Adrenal gland (tissue), 5 donors: ENCODE results near the gene KLHL7.

Source experiments
- CTCF ChIP-seq, 6 experiments: fragments of 450-650 bp in 4 of 6; fragments of 200-600 bp in 2 of 6; sonication (generic) in 1 of 6; IDR thresholded peaks; 1 replicate in 5 of 6; 2 replicates in 1 of 6; pipeline versions ENCODE4 v1.5.1 to v1.8.0; 2016 to 2021; ENCODE audit warnings: antibody characterized with exemption in 6 of 6, mild to moderate bottlenecking in 2 of 6, moderate library complexity in 1 of 6
- POLR2A ChIP-seq, 2 donors: fragments of 450-650 bp; IDR thresholded peaks; one replicate each; pipeline ENCODE4 v1.6.1; 2017; ENCODE audit warnings: antibody characterized with exemption in 2 of 2, mild to moderate bottlenecking in 2 of 2, moderate library complexity in 1 of 2
- donor health status: DM: no; HTN: no; CAD: no.

DNA sequence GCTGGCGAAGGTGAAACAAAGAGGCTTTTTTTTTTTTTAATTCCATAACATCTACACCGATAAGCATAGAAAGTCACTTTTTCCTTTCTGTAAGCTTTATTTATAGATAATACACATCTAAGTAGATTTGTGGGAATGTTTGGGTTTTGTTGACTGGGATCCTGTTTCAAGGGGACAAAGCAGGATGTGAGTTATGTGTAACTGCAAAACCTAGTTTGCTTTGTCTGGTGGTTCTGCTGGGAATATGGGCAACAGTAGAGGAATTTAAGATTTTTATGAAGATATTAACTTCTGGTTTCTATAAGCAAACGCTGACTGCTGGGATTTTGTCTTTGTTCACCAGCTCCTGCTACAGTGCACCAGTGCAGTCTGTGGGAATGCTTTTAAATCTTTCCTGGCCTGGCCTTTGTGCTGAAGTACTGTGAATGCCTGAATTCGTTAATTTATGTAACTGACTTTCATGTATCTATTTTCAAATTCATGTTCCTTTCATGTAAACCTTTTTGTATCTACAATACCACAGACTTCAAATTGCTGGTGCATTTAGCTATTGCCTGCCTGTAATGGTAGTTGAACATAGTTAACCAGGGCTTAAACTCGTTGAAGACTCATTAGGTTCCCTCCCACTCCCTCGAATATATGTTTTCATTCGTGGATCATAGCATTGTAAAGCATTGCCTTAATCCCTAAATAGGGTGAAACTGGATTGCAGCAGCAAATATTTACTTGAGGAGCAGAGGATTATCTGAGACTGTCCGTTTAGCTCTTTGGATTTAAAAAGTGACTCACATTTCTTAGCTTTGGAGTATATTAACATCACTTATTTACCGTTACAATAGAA lies 1.5 kb downstream of the KLHL7 start:
- no peak for TF ChIP-seq CTCF (IDR thresholded peaks at IDR 0.05)
- TF ChIP-seq POLR2A (IDR thresholded peaks at IDR 0.05), result no peak
